Body of pancreas (tissue), 4 donors: ENCODE results near the gene TCP11L2. TPM values are rescaled to one million over a fixed set of nuclear protein-coding genes. Genes with fewer than 3 reads are reported as not detected.
A peak's percentile ranks its signal among the peaks of the same experiment; 100 is the strongest.

Experiments used
- ATAC-seq: fragments of 150-250 bp; one replicate; pipeline ENCODE4 v1.9.1; 2016
- DNase-seq, 4 donors: peaks; one replicate each; pipeline ENCODE4 v3.0.0-alpha.2; 2019
- H3K27ac ChIP-seq, 4 donors: fragments of 200-600 bp; sonication (generic); 1 replicate in 3 of 4; 2 replicates in 1 of 4; pipeline versions ENCODE4 v1.5.1 to v1.6.1; 2016 to 2019; ENCODE audit warnings: mild to moderate bottlenecking in 1 of 4, mixed read lengths in 1 of 4, moderate library complexity in 1 of 4
- H3K27me3 ChIP-seq, 2 donors: fragments of 200-600 bp; sonication (generic); one replicate each; pipeline ENCODE4 v1.6.0; 2016; ENCODE audit warnings: mild to moderate bottlenecking in 1 of 2
- H3K36me3 ChIP-seq, 2 donors: fragments of 200-600 bp; sonication (generic); replicated peaks in 1 of 2; 2 replicates each; pipeline ENCODE4 v1.5.1; 2016; ENCODE audit warnings: low read depth in 2 of 2; ENCODE audit not compliant: insufficient read depth in 1 of 2
- H3K4me1 ChIP-seq: fragments of 200-600 bp; sonication (generic); one replicate; pipeline ENCODE4 v1.6.0; 2016
- H3K4me3 ChIP-seq, 2 donors: fragments of 200-600 bp; sonication (generic); 1 replicate in 1 of 2; 2 replicates in 1 of 2; pipeline ENCODE4 v1.5.1; 2016 to 2019
- H3K9me3 ChIP-seq, 3 donors: fragments of 200-600 bp; sonication (generic); 1 replicate in 2 of 3; 2 replicates in 1 of 3; pipeline ENCODE4 v1.5.1; 2016
- POLR2A ChIP-seq, 3 donors: fragments of 450-650 bp; IDR thresholded peaks; one replicate each; pipeline ENCODE4 v1.6.1; 2016; ENCODE audit warnings: antibody characterized with exemption in 3 of 3, mild to moderate bottlenecking in 2 of 3
- WGBS, 2 donors: methylation state at CpG; one replicate each; pipeline ENCODE4 v1.1.5; 2017; 5-methylcytosine and 5-hydroxymethylcytosine counted together
- intact Hi-C: fragments of 100-400 bp; cut with DNase I; formaldehyde crosslinking; loops from one replicate; pipeline ENCODE4 v1.15.1; 2023
- total RNA-seq, 2 donors: library from RNA; depleted of rRNA; stranded (reverse); fragments of >200 nt; gene quantifications; one replicate each; pipeline ENCODE4 v1.1.0, GENCODE V29; 2016
- TF ChIP-seq, protein P1 (sequence below), 7 experiments: fragments of 450-650 bp in 4 of 7; fragments of 200-600 bp in 3 of 7; sonication (generic) in 3 of 7; IDR thresholded peaks; one replicate each; pipeline ENCODE4 v1.5.1; 2016 to 2019; ENCODE audit warnings: antibody characterized with exemption in 7 of 7

TCP11L2 gene
- total RNA-seq, 2 donors from 2014 or later, result 16.1 to 19.1 TPM

DNA sequence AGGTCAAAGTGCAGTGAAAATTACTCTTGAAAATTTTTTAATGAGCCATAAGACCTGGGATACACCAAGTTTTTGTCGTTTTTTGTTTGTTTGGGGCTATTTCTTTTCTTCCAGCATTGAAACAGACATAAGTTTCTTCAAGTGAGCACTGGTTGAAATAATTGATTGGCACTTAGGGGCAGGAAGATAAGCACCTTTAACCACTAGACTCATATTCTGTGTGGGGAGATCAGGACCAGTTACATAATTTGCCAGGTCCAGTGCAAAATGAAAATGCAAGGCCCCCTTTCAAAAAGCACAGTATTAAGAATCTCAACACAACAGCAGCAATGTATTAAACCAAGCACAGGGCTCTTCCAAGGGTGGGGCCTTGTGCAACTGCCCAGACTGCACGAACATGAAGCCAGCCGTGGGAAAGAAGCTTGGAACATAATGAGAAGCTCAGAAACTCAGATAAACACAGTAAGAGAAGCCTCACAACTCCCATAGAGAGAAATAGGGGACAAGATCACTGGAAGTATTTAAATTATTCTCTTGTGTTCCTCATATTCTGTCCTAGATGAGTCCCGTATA lies 3.2 kb upstream of the TCP11L2 start:
- Histone ChIP-seq H3K36me3 (no peaks in the 10 kb centered on the region), H3K4me3 (no peak overlapping the region), H3K9me3 (no peaks in the 10 kb centered on the region), H3K4me1 (peaks cover 23% of the 10 kb centered on the region), H3K27me3 (no peaks in the 10 kb centered on the region), H3K27ac (no peak overlapping the region)
- ATAC-seq (no peak), DNase-seq (no peak)
- WGBS, 2 donors, result 47 to 48% methylated on average over 4 of the region's 4 CpGs
- TF ChIP-seq, protein P1, sequence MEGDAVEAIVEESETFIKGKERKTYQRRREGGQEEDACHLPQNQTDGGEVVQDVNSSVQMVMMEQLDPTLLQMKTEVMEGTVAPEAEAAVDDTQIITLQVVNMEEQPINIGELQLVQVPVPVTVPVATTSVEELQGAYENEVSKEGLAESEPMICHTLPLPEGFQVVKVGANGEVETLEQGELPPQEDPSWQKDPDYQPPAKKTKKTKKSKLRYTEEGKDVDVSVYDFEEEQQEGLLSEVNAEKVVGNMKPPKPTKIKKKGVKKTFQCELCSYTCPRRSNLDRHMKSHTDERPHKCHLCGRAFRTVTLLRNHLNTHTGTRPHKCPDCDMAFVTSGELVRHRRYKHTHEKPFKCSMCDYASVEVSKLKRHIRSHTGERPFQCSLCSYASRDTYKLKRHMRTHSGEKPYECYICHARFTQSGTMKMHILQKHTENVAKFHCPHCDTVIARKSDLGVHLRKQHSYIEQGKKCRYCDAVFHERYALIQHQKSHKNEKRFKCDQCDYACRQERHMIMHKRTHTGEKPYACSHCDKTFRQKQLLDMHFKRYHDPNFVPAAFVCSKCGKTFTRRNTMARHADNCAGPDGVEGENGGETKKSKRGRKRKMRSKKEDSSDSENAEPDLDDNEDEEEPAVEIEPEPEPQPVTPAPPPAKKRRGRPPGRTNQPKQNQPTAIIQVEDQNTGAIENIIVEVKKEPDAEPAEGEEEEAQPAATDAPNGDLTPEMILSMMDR (IDR thresholded peaks at IDR 0.05), result no peak
- TF ChIP-seq POLR2A (IDR thresholded peaks at IDR 0.05), result no peak
- intact Hi-C loops, result no loop called here

DNA sequence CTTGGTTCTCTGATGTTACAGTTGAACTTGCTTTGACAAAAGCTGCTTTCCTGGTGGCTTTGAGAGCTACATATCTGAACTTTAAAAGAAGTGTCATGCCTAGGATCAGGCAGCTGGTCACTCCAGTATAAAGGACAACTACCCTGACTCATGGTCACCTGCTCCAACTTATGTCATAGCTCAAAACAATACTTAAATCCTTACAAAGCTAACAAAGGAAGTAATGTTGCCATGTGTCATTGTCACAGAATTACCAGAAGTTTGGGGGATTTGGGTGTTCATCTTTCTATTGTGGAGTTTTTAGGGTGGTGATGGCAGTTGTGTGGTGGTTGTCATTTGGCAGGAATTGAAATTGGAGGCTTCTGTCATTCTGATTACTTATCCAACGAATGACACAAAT lies 1.8 kb upstream of the TCP11L2 start:
- H3K36me3 ChIP-seq, result no peaks in the 10 kb centered on the region
- intact Hi-C loops, result no loop called here
- TF ChIP-seq, protein P1 (IDR thresholded peaks at IDR 0.05), result no peak
- TF ChIP-seq POLR2A (IDR thresholded peaks at IDR 0.05), result no peak
- peaks cover 29% of the 10 kb centered on the region for H3K4me1 ChIP-seq
- ATAC-seq (no peak), DNase-seq (peak in 1 of 4 donors; percentile 37)
- H3K27ac ChIP-seq, result peak overlapping the region; percentile 93 to 95 (median 95)
- no peaks in the 10 kb centered on the region for H3K27me3 ChIP-seq
- WGBS, 2 donors, result 41% methylated on average over 1 of the region's 1 CpG
- no peaks in the 10 kb centered on the region for H3K9me3 ChIP-seq
- no peak overlapping the region for H3K4me3 ChIP-seq

DNA sequence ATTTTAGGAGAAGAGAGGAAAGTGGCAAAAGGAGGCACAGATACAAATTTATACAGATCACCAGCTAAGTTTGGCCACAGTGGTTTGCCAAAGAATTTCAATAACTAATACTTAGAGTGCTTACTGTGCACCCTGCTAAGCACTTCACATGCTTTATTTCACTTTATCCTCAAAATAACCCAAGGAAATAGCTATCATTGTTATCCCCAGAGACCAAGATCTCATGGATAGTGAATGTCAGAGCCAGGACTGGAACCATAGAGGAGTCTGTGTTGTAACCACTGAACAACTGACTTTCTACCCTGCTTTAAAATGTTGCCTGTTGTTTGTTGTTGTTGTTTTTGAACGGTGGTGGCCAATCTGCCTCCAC lies 1.3 kb upstream of the TCP11L2 start:
- 0 to 5% methylated on average over 1 of the region's 1 CpG for WGBS, 2 donors
- Histone ChIP-seq H3K36me3 (no peaks in the 10 kb centered on the region), H3K27ac (peak overlapping the region; percentile 93 to 95 (median 95)), H3K4me1 (peaks cover 29% of the 10 kb centered on the region), H3K4me3 (no peak overlapping the region), H3K9me3 (no peaks in the 10 kb centered on the region), H3K27me3 (no peaks in the 10 kb centered on the region)
- no peak for TF ChIP-seq POLR2A (IDR thresholded peaks at IDR 0.05)
- TF ChIP-seq, protein P1 (IDR thresholded peaks at IDR 0.05), result no peak
- ATAC-seq (no peak), DNase-seq (no peak)
- intact Hi-C loops, result no loop called here

DNA sequence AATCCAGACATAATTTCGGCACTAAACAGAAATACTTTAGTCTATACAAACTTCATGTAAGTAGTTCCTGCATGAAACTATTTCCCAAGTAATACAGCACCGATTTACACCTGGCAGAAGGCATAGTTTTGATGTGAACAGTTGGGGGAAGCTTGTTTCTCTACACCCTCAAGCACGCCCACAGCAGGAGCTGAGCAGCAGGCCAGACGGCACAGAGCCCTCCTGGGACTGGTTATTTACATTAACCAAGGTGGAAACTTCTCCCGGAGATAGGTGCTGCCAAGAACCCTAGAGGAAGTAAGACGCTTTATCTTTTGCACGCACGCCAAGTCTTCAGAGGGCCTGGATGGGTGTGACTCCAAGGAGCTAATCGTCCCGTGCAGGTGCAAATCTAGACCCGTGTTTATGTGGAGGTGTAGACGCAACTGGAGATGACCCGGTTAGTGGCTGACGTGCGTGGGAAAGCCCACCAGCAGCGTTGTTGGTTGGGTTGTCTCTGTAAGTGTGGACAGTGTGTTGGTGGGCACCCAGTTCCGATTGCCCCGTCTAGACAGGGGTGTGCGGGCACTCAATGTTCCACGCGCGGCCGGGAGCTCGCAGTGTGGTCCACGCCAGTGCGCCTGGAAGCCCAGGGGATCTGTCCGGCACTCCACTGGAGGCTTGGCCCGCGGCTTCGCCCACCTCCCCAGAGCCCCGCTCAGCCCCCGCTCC lies 767 bp upstream of the TCP11L2 start:
- Histone ChIP-seq H3K9me3 (no peaks in the 10 kb centered on the region), H3K4me1 (peaks cover 29% of the 10 kb centered on the region), H3K27me3 (no peaks in the 10 kb centered on the region), H3K27ac (peak overlapping the region; percentile 93 to 95 (median 95)), H3K4me3 (peak overlapping the region; percentile 81 to 82), H3K36me3 (no peaks in the 10 kb centered on the region)
- peak; percentile 77 to 91 (median 88) for DNase-seq
- peak; percentile 40 for ATAC-seq
- 0 to 1% methylated on average over 15 to 31 of the region's 32 CpGs for WGBS, 2 donors
- peak in 2 of 3 donors; percentile 31 to 35 for TF ChIP-seq POLR2A (IDR thresholded peaks at IDR 0.05)
- TF ChIP-seq, protein P1 (IDR thresholded peaks at IDR 0.05), result peak in 4 of 7 experiments; percentile 19 to 30 (median 28)
- intact Hi-C loops, result no loop called here
